ENCODE data around the gene PRXL2A.
"Not testable (repeated sequence)": the region's sequence is repeated elsewhere in the genome, so short reads cannot be mapped to it uniquely, and the experiment has no call there.

PRXL2A gene

DNA sequence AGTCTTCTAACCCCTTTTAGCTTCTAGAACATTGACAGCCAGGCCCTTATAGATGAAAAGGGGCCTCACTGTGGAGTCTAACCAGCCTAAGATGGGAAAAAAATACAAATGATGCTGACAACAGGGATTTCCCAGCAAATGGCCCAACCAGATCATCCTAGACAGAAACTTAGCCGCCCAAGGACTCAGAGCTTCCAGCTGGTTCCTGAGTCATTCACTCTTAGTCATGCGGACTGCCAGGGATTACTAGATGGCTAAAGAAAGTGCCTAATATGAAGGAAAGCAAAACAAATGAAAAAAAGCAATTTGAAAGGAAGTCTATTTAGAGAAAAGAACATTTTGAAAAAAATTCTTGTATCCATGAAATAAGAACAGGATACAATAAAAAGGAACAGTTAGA is 69.5 kb downstream of the PRXL2A start:
- DNase-seq = no peak

DNA sequence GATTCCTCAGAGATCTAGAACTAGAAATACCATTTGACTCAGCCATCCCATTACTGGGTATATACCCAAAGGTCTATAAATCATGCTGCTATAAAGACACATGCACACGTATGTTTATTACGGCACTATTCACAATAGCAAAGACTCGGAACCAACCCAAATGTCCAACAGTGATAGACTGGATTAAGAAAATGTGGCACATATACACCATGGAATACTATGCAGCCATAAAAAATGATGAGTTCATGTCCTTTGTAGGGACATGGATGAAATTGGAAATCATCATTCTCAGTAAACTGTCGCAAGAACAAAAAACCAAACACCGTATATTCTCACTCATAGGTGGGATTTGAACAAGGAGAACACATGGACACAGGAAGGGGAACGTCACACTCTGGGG is 72.0 kb downstream of the PRXL2A start:
- DNase-seq = not testable (repeated sequence)

- no peak for DNase-seq
Observed at GRCh38 chr10:80480852-80481251, 72.5 kb downstream of the PRXL2A start.

DNA sequence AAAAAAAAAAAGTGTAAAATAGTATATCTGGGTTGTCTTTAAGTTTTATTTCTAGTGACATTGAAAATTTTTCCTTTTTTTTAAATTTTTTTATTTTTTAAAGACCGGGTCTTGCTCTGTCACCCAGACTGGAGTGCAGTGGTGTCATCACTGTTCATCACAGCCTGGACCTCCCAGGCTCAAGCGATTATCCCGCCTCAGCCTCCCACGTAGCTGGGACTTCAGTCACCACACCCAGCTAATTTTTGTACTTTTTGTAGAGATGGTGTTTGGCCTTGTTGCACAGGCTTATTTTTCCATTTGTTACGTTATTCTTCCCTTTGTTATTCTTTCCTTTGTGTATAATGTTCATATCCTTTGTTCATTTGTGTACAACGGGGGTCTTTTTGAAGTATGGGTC is 75.9 kb downstream of the PRXL2A start:
- DNase-seq = no peak

DNA sequence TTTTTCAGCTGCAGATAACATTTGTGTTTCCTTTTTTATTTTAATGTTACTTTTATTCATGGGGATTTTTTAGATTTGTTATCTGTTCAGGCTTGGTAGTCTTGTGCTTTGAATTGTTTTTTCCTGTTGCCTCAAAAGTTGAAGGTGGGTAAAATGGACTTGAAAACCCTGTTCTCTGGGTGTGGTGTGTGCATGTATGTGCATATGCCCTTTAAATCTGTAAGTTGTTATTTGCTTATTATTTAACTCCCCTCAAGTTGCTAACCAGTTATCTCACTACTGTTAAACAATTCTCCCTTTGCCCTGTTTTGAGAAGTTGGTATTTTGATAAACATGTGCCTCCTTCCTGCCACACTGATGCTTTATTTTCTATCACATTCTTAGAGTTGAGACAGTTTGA is 76.3 kb downstream of the PRXL2A start:
- DNase-seq = no peak

DNA sequence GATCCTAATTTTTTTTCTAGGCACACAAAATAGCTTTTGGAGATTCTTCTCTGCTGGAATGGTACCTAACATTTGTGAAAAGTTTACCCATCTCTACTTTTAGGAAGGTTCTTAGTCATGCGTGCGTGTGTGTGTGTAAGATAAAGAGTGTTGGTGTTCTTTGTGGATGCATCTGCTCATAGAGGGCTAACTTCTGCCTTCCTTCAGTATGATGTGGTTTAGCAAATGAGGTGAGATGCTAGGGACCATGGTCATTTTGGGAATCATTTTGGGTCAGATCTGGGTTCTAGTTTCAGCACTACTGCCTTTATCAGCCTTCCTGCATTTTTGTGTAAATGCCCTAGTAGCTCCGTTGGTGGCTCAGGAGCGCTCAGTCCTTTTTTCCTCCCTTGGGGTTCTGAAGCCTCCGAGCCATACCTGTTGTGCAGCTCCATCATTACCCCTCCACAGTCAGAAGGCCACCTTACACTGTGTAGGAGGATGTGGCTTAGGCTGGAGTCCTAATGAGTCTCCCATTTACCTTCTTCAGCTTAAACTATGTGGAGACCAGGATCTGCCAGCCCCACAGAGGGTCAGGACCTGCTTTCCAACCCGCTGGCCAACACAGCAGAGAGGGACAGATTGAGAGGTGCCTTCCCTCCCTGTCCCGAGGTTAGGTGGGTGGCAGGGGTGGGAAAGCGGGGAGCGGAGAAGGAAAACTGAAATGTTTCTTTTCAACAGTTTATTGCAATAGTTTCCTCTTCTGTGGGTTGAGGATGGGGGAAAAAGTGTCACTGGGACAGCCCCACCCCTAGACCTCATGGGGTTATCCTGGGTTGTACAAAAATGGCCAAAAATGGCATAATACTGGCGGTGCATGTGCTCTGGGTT is 77.0 kb downstream of the PRXL2A start:
- DNase-seq = no peak

- DNase-seq = peak; percentile 41
Observed at GRCh38 chr10:80485946-80486764, 77.8 kb downstream of the PRXL2A start.
